SIG-M5 (cell line): ENCODE data around the gene DYRK2.

Source experiments
- DNase-seq: peaks from one replicate; lab custom pipeline; 2025; lab: John Stamatoyannopoulos, UW

Gene DYRK2

GRCh38 chr12:67648521-67649260 is at the start of gene DYRK2:
Gene DYRK2 (plus strand): TSS chr12:67648745. CDS start chr12:67649134, 389 bp downstream.
- DNase-seq: no peak

DNA sequence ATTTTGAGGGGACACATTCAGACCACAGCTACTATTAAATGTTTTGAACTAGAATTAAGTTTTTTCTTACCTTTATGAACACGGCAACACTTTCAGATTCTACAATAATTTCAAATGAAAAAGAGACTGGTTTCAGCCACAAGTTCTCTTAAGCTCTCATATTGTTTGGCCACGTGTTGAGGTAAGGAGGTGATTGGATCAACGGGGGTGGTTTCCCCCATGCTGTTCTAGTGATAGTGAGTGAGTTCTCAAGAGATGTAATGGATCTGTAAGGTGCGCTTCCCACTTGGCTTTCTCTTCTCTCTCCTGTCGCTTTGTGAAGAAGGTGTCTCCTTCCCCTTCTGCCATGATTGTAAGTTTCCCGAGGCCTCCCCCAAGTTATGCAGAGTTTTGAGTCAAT is 48.9 kb upstream of the DYRK2 start:
- DNase-seq: no peak

- no peak for DNase-seq
Observed at GRCh38 chr12:67601126-67601525, 47.4 kb upstream of the DYRK2 start.

DNA sequence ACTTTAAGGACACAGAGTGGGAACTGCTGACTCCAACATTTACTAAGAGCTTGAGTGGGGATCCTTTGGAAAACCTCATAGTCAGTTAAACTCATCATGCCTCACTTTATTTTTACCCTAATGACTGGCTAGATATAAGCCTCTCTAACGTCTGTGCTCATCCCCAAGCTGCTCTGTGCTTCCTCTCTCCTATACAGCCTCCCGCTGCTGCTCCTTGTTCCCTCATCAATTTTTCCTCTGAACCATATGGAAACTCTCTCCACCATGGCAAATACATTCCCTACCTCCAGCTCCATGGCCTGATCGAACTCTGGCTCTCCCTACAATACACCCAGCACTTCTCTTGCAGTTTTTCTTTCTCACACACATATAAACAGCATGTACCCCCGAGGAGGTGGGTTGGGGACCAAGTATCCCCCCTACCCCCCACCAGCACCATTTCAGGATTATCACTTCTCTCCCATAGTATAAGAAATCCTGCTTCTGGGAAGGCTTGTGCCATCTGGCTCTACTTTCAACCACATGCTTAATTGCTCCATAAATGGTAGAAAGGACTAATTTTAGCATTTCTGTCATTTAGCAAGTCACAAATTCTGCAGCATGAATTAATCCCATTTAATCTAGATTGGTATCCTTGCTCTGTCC is 39.2 kb upstream of the DYRK2 start:
- no peak for DNase-seq

DNA sequence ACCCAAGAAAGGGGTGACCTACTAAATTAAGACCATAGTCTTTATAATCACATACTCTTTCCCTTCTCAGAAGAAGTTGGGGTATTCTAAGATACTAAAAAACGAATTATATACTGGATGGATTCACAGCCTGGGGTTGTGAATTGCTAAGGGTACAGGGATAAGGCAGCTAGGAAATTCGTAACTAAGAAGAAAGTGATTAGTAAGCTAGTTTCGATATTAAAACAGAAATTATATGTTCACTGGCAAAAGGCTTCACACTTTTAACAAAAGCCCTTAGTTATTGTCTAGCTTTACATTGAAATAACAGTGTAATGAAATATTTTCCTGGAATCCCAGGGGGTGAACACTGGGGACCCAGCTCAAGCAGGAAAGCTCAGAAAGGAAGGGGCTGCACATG is 35.5 kb upstream of the DYRK2 start:
- DNase-seq: no peak

GRCh38 chr12:67617629-67618028 is 30.9 kb upstream of the DYRK2 start:
- DNase-seq: no peak

DNA sequence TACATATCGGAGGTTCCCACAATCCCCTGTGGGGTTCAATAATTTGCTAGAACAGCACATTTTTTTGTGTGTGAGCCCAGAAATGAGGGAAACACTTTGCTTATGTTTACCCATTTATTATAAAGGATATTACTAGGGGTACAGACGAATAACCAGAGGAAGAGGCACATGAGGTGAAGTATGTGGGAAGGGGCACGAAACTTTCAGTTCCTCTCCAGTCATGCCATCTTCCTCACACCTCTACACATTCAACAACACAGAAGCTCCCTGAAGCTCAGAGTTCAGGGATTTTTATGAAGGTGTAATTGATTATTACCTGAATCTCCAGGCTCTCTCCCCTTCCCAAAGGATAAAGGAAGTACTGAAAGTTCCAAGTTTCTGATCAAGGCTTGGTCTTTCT is 30.2 kb upstream of the DYRK2 start:
- no peak for DNase-seq

- no peak for DNase-seq
Observed at GRCh38 chr12:67621112-67621511, 27.4 kb upstream of the DYRK2 start.

GRCh38 chr12:67621926-67622325 is 26.6 kb upstream of the DYRK2 start:
- DNase-seq: no peak

- DNase-seq: no peak
Observed at GRCh38 chr12:67623259-67623658, 25.3 kb upstream of the DYRK2 start.

- no peak for DNase-seq
Observed at GRCh38 chr12:67624355-67624754, 24.2 kb upstream of the DYRK2 start.

DNA sequence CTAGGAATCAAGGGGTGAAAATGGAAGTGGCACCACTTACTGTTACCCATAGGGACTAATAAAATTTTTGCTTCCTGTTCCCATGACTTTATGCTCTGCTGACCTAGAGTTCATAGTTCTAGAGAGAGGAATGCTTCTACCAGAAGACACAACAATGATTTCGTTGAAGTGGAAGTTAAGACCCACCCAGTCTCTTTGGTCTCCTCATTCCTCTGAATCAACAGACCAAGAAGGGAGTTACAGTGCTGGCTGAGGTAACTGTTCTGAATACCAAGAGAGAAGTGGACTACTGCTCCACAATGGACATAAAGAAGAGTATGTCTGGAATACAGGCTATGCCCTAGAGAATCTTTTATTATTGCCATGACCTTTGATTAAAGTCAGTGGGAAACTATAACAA is 23.5 kb upstream of the DYRK2 start:
- no peak for DNase-seq

DNA sequence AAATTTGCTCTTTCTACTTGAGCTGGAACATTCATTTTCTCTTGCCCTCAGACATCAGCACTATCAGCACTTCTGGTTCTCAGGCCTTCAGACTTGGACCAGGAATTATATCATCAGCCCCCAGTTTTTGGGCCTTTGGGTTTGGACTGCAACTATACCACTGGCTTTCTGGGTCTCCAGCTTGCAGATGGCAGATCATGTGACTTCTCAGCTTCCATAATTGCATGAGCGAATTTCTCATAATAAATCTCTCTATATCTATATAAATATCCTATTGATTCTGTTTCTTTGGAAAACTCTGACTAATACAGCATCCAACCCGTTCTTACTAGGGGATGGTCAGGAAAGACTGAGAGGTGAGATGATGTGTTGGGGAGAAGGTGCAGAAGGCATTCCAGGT is 22.4 kb upstream of the DYRK2 start:
- no peak for DNase-seq

DNA sequence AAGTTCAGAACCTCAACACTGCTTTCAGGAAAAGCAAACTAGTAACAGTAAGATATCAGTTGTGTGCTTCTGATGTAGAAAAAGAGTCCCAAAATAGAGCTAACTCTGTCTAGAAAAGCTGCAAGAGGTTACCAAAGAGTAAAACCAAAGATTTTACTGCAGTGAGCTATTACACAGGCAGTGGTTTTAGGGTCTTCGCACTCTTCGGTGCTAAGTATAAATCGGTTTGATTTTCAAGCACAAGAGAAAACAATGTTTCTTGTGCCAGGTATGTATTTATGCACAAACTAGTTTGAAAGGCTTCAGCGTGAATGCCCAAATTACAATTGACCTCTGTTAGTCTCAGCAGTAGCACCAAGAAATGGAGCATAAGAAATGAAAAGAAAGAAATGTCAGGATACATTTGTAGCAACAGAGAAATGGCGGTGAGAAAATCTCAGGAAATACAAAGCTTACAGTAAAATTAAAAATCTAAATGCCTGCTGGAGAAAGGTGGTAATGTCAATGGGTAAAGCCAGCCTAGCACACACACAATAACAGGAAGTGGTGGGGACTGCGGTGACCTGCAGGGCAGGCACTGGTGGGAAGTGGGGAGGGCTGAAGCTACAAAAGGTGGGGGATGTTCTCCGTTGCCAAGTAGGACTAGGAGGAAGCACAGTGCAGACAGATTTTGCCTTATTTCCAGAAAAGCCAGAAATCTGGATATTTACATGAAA is 18.0 kb upstream of the DYRK2 start:
- DNase-seq: peak; percentile 52

GRCh38 chr12:67632005-67632404 is 16.5 kb upstream of the DYRK2 start:
- DNase-seq: no peak

GRCh38 chr12:67633024-67633610 is 15.4 kb upstream of the DYRK2 start:
- no peak for DNase-seq

- no peak for DNase-seq
Observed at GRCh38 chr12:67633708-67634107, 14.8 kb upstream of the DYRK2 start.

DNA sequence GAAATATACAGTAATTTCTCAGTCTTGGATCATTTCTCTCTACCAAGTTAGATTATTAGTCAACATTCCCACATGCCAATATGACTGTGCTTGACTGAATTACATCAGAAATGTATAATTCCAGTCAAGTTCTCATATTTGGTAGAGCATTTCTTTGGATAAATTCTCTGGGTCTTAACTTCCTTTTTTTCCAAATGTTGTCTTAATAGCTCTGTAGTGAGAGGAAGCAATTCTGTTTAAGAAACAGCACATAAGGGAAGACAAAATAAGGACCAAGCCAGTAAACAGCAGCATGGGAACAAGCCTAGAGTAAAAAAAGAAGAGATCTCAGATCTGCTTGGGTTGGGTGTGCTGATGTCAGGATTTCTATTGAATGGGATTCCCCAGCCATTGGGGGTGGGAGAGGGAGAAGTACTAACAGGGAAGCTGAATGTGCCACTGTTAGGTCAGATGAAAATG is 14.2 kb upstream of the DYRK2 start:
- no peak for DNase-seq

- no peak for DNase-seq
Observed at GRCh38 chr12:67637718-67638117, 10.8 kb upstream of the DYRK2 start.

- no peak for DNase-seq
Observed at GRCh38 chr12:67638694-67639093, 9.9 kb upstream of the DYRK2 start.

DNA sequence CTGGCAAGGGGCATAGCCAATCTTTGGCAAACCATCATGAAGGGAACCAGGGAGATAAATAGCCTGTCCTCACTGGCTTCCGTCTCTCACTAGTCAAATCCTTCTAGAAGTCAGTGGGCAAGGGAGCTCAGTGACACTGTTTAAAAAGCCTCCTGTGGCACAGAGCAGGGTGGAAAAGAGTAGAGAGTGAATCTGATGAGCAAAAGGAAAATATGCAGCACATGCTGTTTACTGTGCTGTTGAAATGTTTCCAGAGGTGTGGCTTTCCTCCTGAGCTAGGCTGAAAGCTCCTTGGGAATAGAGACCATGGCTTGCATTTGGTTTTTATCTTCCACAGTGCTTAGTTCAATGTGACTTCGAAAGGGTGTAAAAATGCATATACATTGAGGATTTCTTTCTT is 7.7 kb upstream of the DYRK2 start:
- no peak for DNase-seq

DNA sequence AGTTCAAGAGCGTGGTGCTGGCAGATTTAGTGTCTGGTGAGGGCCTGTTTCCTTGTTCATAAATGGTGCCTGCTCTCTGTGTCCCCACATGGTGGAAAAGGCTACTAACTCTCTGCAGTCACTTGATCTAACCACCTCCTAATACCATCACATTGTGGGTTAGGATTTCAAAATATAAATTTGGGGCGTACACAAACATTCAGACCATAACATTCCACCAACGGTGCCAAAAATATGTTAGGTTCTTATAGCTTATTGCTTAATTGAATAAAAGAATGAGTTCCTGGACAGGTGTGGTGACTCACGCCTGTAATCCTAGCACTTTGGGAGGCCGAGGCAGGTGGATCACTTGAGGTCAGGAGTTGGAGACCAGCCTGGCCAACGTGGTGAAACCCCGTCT is 3.4 kb upstream of the DYRK2 start:
- DNase-seq: no peak

- DNase-seq: no peak
Observed at GRCh38 chr12:67645601-67646000, 2.9 kb upstream of the DYRK2 start.
